Naive thymus-derived CD4-positive, alpha-beta T cell (primary cell): ENCODE data around the gene SUPT4H1. TPM values are rescaled to one million over a fixed set of nuclear protein-coding genes. Genes with fewer than 3 reads are reported as not detected.

ENCODE experiments used
- ATAC-seq: fragments of 150-1000 bp; cut with Tn5 transposase; 2 replicates; pipeline ENCODE4 v1.10.0; 2021; ENCODE audit warnings: mild to moderate bottlenecking, moderate library complexity
- CTCF ChIA-PET: fragments of 350-600 bp; sonication (Branson Sonifier 250); formaldehyde crosslinking; loops from one replicate; lab custom pipeline; 2021; ENCODE audit warnings: antibody characterized with exemption; lab: Charles Lee
- POLR2A ChIA-PET: fragments of 350-600 bp; sonication (Branson Sonifier 250); formaldehyde crosslinking; loops from one replicate; lab custom pipeline; 2021; ENCODE audit warnings: antibody characterized with exemption, inconsistent platforms; lab: Charles Lee
- DNase-seq, 9 donors: peaks; one replicate each; pipeline versions ENCODE4 v3.0.0 to v3.0.0-alpha.2; 2020 to 2022; ENCODE audit warnings: mixed read lengths in 1 of 9
- H3K27ac ChIP-seq: one replicate; pipeline ENCODE4 v1.7.0; 2013; ENCODE audit warnings: mild to moderate bottlenecking, low read depth, low read length, moderate library complexity
- H3K27me3 ChIP-seq, 2 donors: one replicate each; pipeline ENCODE4 v1.7.0; 2013; ENCODE audit warnings: low read length in 2 of 2, mild to moderate bottlenecking in 2 of 2, moderate library complexity in 2 of 2; ENCODE audit not compliant: control insufficient read depth in 2 of 2, insufficient read depth in 2 of 2
- H3K36me3 ChIP-seq, 3 experiments: 1 replicate in 2 of 3; 2 replicates in 1 of 3; pipeline ENCODE4 v1.7.0; 2013; ENCODE audit warnings: low read length in 3 of 3, mild to moderate bottlenecking in 3 of 3, moderate library complexity in 1 of 3; ENCODE audit not compliant: insufficient read depth in 3 of 3, control insufficient read depth in 2 of 3
- H3K4me1 ChIP-seq, 2 donors: one replicate each; pipeline ENCODE4 v1.7.0; 2013; ENCODE audit warnings: low read length in 2 of 2, mild to moderate bottlenecking in 2 of 2, moderate library complexity in 1 of 2; ENCODE audit not compliant: control insufficient read depth in 2 of 2, insufficient read depth in 2 of 2
- H3K4me3 ChIP-seq: 2 replicates; pipeline ENCODE4 v1.7.0; 2013; ENCODE audit warnings: mild to moderate bottlenecking, low read length
- H3K9me3 ChIP-seq, 3 experiments: 1 replicate in 2 of 3; 2 replicates in 1 of 3; pipeline ENCODE4 v1.7.0; 2013; ENCODE audit warnings: low read length in 3 of 3; ENCODE audit not compliant: control insufficient read depth in 2 of 3
- H3K27ac Mint-ChIP-seq, 9 donors: one replicate each; pipeline ENCODE4 v1.8.0; 2020 to 2022; ENCODE audit warnings: mixed read lengths in 9 of 9, mild to moderate bottlenecking in 8 of 9, moderate library complexity in 5 of 9, inconsistent platforms in 2 of 9
- H3K27me3 Mint-ChIP-seq, 5 donors: one replicate each; pipeline ENCODE4 v1.8.0; 2021 to 2022; ENCODE audit warnings: mixed read lengths in 5 of 5, mild to moderate bottlenecking in 1 of 5
- H3K36me3 Mint-ChIP-seq, 5 donors: one replicate each; pipeline ENCODE4 v1.8.0; 2020 to 2022; ENCODE audit warnings: mixed read lengths in 5 of 5, mild to moderate bottlenecking in 3 of 5, inconsistent platforms in 1 of 5
- H3K4me1 Mint-ChIP-seq, 7 donors: one replicate each; pipeline ENCODE4 v1.8.0; 2020 to 2022; ENCODE audit warnings: mixed read lengths in 7 of 7, mild to moderate bottlenecking in 3 of 7, inconsistent platforms in 1 of 7
- H3K4me3 Mint-ChIP-seq, 10 donors: one replicate each; pipeline ENCODE4 v1.8.0; 2020 to 2022; ENCODE audit warnings: mild to moderate bottlenecking in 10 of 10, mixed read lengths in 10 of 10, moderate library complexity in 6 of 10, inconsistent platforms in 2 of 10
- H3K9me3 Mint-ChIP-seq, 11 donors: one replicate each; pipeline ENCODE4 v1.8.0; 2020 to 2022; ENCODE audit warnings: mixed read lengths in 11 of 11, mild to moderate bottlenecking in 4 of 11, inconsistent platforms in 1 of 11, moderate library complexity in 1 of 11
- intact Hi-C, 2 donors: fragments of 100-400 bp; cut with micrococcal nuclease; formaldehyde crosslinking; loops; one replicate each; pipeline ENCODE4 v1.15.1; 2023
- polyA plus RNA-seq, 2 donors: library from polyadenylated mRNA; unstranded; fragments of 300-500 nt; fragmentation: Illumina TruSeq; gene quantifications; one replicate each; pipeline ENCODE4 v1.2.3, GENCODE V29; 2021
- total RNA-seq, 6 experiments: library from RNA in 5 of 6; stranded (reverse) in 5 of 6; gene quantifications; 1 replicate in 5 of 6; 2 replicates in 1 of 6; pipeline ENCODE4 v1.2.3 and lab custom pipeline; 2021 to 2026

SUPT4H1 gene
- total and polyA plus RNA-seq, 7 experiments from 2014 or later, result 36.0 to 91.7 (median 66.8) TPM

DNA sequence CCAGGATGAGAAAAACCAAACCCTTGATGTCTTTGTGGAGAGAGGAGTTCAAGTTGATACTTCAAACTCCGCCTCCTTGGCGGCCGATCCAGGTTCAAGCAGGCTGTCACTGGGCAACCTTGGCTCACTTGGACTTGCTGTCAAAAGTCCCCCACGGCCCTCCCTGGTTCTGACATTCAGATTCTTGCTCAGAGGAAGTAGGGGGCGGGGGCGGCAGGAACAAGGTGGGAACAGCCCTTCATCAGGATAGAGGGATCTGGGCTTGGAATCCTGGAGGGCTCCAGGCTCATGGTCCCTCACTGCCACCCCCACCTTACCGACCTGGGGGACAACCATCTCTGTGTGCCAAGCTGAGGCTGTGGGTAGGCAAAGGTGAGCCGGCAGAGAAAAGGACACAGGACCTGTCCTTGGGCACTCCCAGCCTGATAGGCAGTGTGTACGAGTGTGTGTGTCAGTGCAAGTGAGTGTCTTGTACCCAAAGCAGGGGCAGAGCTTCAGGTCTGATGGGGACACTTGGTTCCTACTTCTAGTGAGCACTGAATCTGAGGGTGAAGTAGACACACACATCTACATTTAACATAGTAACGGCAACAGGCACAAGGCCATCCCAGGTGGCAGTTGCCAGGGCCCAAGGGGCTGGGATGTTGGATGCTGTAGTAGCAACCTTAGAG is 16.8 kb downstream of the SUPT4H1 start:
- Histone ChIP-seq H3K36me3 (peaks cover 11 to 25% (median 17%) of the 10 kb centered on the region in 3 experiments), H3K27ac (peak overlapping the region; percentile 98), H3K4me3 (peak overlapping the region; percentile 98), H3K4me1 (peaks cover 34 to 51% of the 10 kb centered on the region in 2 donors), H3K27me3 (no peaks in the 10 kb centered on the region), H3K9me3 (no peaks in the 10 kb centered on the region)
- H3K36me3 Mint-ChIP-seq, result peaks cover 13 to 56% (median 17%) of the 10 kb centered on the region in 5 donors
- H3K27me3 Mint-ChIP-seq, result peaks cover 0 to 14% (median 0%) of the 10 kb centered on the region in 5 donors
- peaks cover 0 to 7% (median 0%) of the 10 kb centered on the region in 11 donors for H3K9me3 Mint-ChIP-seq
- peak overlapping the region; percentile 86 to 100 (median 97) for H3K4me3 Mint-ChIP-seq
- ATAC-seq, result no peak
- H3K27ac Mint-ChIP-seq, result peak overlapping the region; percentile 89 to 100 (median 95)
- peak in 1 of 9 donors; percentile 27 for DNase-seq
- intact Hi-C loops, result loop anchor here (5.0 to 10.0 kb wide), 9 partner anchors 77 to 1738 kb away; partner anchors contain the start of genes CLTC (in 2 of the 2), DYNLL2 (in 1 of the 2), PRR11 (in 1 of the 2) and SKA2 (in 1 of the 2)
- peaks cover 33 to 65% (median 46%) of the 10 kb centered on the region in 7 donors for H3K4me1 Mint-ChIP-seq
- POLR2A ChIA-PET, result interaction anchor here (0.5 to 19.0 kb wide), 7 partner anchors 8 to 1740 kb away, joined by 3 to 792 read pairs (median 8); partner anchors contain the start of genes RNF43, SUPT4H1 and TSPOAP1
- CTCF ChIA-PET, result interaction anchor here (0.6 to 6.9 kb wide), 6 partner anchors 8 to 770 kb away, joined by 3 to 35 read pairs (median 16); partner anchors contain the start of genes RNF43, SUPT4H1 and TSPOAP1

DNA sequence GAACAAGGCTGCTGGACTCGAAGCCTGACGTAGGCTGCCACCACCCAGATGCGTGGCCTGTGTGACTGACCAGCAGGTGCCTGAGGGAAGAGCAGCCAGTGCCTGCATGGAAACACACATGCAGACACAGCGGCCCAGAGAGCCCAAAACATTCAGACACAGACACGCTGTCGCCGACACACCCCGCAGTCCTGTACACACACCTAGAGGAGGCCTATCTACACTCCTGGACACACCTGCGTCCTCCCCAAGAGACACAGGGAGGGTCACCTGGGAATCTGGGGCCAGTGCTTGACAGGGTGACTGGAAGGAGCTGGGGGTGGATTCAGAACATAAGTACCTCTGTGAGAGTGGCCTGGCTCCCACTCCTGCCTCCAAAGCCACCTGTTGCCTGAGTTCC is 17.3 kb downstream of the SUPT4H1 start:
- peak overlapping the region; percentile 89 to 100 (median 95) for H3K27ac Mint-ChIP-seq
- peaks cover 28 to 46% of the 10 kb centered on the region in 2 donors for H3K4me1 ChIP-seq
- intact Hi-C loops, result loop anchor here (5.0 to 10.0 kb wide), 10 partner anchors 78 to 1737 kb away; partner anchors contain the start of genes CLTC (in 2 of the 2), DYNLL2 (in 1 of the 2), PRR11 (in 1 of the 2) and SKA2 (in 1 of the 2)
- DNase-seq (no peak), ATAC-seq (no peak)
- peaks cover 27 to 63% (median 46%) of the 10 kb centered on the region in 7 donors for H3K4me1 Mint-ChIP-seq
- peak overlapping the region; percentile 86 to 100 (median 97) for H3K4me3 Mint-ChIP-seq
- peaks cover 0 to 7% (median 0%) of the 10 kb centered on the region in 11 donors for H3K9me3 Mint-ChIP-seq
- peaks cover 12 to 25% (median 17%) of the 10 kb centered on the region in 3 experiments for H3K36me3 ChIP-seq
- peak overlapping the region; percentile 98 for H3K27ac ChIP-seq
- ChIA-PET CTCF (interaction anchor here (0.6 to 4.8 kb wide), 5 partner anchors 9 to 770 kb away, joined by 3 to 59 read pairs (median 23); partner anchors contain the start of gene RNF43), POLR2A (interaction anchor here (0.5 to 19.0 kb wide), 9 partner anchors 9 to 1740 kb away, joined by 3 to 792 read pairs (median 5); partner anchors contain the start of genes RNF43, SUPT4H1 and TSPOAP1)
- H3K27me3 Mint-ChIP-seq, result peaks cover 0 to 14% (median 0%) of the 10 kb centered on the region in 5 donors
- H3K27me3 ChIP-seq, result no peaks in the 10 kb centered on the region
- H3K4me3 ChIP-seq, result peak overlapping the region; percentile 98
- peaks cover 13 to 55% (median 16%) of the 10 kb centered on the region in 5 donors for H3K36me3 Mint-ChIP-seq
- no peaks in the 10 kb centered on the region for H3K9me3 ChIP-seq

DNA sequence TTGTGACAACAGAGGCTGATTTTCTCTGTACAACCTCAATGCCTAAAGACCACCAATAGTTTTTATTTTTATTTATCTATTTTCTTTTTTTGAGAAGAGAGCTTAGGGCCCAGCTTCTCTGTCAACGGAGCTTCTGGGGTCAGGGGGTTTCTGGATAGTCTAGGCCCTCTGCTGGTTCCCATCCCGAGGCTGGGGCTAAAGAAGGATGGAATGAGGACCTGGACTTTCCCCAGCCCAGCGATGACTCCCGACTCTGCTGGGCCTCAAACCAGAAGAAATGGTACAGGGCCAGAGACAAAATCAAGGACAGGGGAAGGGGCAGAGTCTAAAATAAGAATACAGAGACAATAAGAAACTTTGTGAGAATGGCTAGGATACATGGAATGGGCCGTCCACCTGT is 17.7 kb downstream of the SUPT4H1 start:
- intact Hi-C loops, result loop anchor here (5.0 to 10.0 kb wide), 4 partner anchors 771 to 1508 kb away; partner anchors contain the start of genes CLTC (in 2 of the 2), PRR11 (in 1 of the 2), SKA2 (in 1 of the 2) and TRIM37 (in 1 of the 2)
- Histone ChIP-seq H3K36me3 (peaks cover 12 to 25% (median 17%) of the 10 kb centered on the region in 3 experiments), H3K27me3 (no peaks in the 10 kb centered on the region), H3K27ac (peak overlapping the region; percentile 98), H3K4me3 (peak overlapping the region; percentile 98), H3K4me1 (peaks cover 25 to 42% of the 10 kb centered on the region in 2 donors), H3K9me3 (no peaks in the 10 kb centered on the region)
- Mint-ChIP-seq H3K4me1 (peaks cover 27 to 63% (median 45%) of the 10 kb centered on the region in 7 donors), H3K36me3 (peaks cover 13 to 54% (median 16%) of the 10 kb centered on the region in 5 donors), H3K9me3 (peaks cover 0 to 7% (median 0%) of the 10 kb centered on the region in 11 donors), H3K27ac (peak overlapping the region; percentile 89 to 100 (median 95)), H3K27me3 (peaks cover 0 to 14% (median 0%) of the 10 kb centered on the region in 5 donors), H3K4me3 (peak overlapping the region; percentile 86 to 100 (median 97))
- DNase-seq (no peak), ATAC-seq (no peak)
- ChIA-PET POLR2A (interaction anchor here (0.6 to 19.0 kb wide), 8 partner anchors 9 to 1740 kb away, joined by 3 to 792 read pairs (median 4); partner anchors contain the start of genes SUPT4H1 and TSPOAP1), CTCF (interaction anchor here (0.6 to 4.8 kb wide), 4 partner anchors 9 to 771 kb away, joined by 3 to 59 read pairs (median 4); partner anchors contain the start of gene RNF43)

DNA sequence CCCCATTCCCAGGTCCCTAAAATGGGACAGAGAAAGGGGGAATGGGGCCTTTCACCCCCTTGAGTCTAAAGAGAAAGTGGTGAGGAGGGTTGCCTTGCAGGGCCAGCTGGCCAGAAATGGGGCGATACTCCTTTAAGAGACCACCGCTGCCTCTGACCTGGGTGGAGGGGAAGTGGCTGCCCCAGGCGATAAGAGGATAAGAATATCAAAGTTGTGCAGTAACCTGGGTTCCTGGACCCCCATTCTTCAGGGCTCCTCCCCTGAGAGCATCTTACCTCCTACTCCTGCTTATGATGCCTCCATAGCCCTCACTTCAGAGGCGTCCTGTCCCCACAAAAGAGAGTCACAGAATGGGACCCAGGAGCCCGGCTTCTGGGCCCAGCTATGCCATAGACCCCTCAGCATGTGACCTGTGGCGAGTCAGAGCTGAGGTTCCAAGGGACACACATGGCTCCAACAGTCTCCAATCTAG is 18.2 kb downstream of the SUPT4H1 start:
- Mint-ChIP-seq H3K27ac (peak overlapping the region; percentile 89 to 100 (median 95)), H3K4me1 (peaks cover 31 to 65% (median 46%) of the 10 kb centered on the region in 7 donors), H3K36me3 (peaks cover 13 to 52% (median 16%) of the 10 kb centered on the region in 5 donors), H3K27me3 (peaks cover 0 to 14% (median 0%) of the 10 kb centered on the region in 5 donors), H3K4me3 (peak overlapping the region; percentile 86 to 100 (median 97)), H3K9me3 (peaks cover 0 to 6% (median 0%) of the 10 kb centered on the region in 11 donors)
- Histone ChIP-seq H3K4me3 (peak overlapping the region; percentile 98), H3K27ac (peak overlapping the region; percentile 98), H3K27me3 (no peaks in the 10 kb centered on the region), H3K4me1 (peaks cover 25 to 37% of the 10 kb centered on the region in 2 donors), H3K9me3 (no peaks in the 10 kb centered on the region), H3K36me3 (peaks cover 12 to 25% (median 17%) of the 10 kb centered on the region in 3 experiments)
- intact Hi-C loops, result loop anchor here (5.0 to 10.0 kb wide), 4 partner anchors 771 to 1509 kb away; partner anchors contain the start of genes CLTC (in 2 of the 2), PRR11 (in 1 of the 2), SKA2 (in 1 of the 2) and TRIM37 (in 1 of the 2)
- no peak for ATAC-seq
- no peak for DNase-seq
- ChIA-PET POLR2A (interaction anchor here (0.7 to 19.0 kb wide), 7 partner anchors 10 to 1739 kb away, joined by 3 to 792 read pairs (median 5); partner anchors contain the start of genes SUPT4H1 and TSPOAP1), CTCF (interaction anchor here (1.0 to 4.8 kb wide), 3 partner anchors 10 to 84 kb away, joined by 3 to 59 read pairs (median 6); partner anchors contain the start of gene RNF43)

DNA sequence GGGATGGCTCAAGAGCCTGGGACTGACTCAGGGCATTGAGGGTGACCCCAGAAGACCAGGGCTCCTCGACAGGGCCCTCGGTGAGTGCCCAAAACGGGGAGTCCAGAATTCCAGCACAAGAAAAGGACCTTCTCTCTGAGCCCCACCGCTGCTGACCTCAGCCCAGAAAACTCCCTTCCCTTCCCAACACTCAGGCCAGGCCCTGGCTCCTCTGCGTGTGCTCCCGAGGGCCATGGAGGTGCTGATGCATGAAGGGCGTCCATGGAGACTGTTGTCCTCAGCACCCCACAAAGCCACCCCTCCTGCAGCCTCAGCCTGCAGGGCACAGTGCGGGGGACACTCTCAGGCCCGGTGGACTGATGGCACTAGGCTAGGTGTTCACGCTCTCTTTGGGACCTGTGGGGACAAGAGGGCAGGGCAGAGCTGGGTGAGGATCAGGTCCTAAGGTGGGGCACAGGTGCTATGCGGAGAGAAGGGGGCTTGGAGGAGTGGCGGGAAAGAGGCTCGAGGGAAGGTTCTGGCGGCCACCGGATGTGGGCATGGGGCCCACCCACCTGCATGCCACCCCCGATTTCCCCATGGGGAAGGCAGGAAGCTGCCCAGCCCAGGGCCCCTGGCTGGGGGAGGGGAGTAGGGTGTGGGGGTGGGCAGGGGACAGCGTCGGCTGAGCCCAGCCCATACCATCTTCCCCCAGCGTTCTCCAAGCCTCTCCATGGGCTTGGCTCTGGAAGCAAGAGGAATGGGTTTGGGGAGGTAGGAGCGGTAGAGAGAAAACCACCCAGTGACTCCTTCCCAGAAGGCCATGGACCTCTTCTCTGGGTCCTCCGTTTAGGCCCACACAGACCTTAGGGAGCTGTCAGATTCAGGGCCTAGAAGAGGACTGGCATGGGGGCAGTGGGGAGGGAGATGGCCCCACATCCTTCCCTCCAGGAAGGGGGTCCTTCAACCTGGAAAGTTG is 18.9 kb downstream of the SUPT4H1 start:
- ATAC-seq, result no peak
- Mint-ChIP-seq H3K27me3 (peaks cover 0 to 17% (median 0%) of the 10 kb centered on the region in 5 donors), H3K4me1 (peaks cover 37 to 65% (median 47%) of the 10 kb centered on the region in 7 donors), H3K36me3 (peaks cover 13 to 50% (median 15%) of the 10 kb centered on the region in 5 donors), H3K4me3 (peak overlapping the region; percentile 86 to 100 (median 97)), H3K27ac (peak overlapping the region; percentile 89 to 100 (median 95)), H3K9me3 (peaks cover 0 to 6% (median 0%) of the 10 kb centered on the region in 11 donors)
- H3K4me1 ChIP-seq, result peaks cover 25 to 30% of the 10 kb centered on the region in 2 donors
- peak overlapping the region; percentile 98 for H3K4me3 ChIP-seq
- CTCF ChIA-PET, result interaction anchor here (0.5 to 4.8 kb wide), 7 partner anchors 7 to 84 kb away, joined by 3 to 59 read pairs (median 6); partner anchors contain the start of gene RNF43
- POLR2A ChIA-PET, result interaction anchor here (0.7 to 19.0 kb wide), 9 partner anchors 10 to 299 kb away, joined by 3 to 792 read pairs (median 5); partner anchors contain the start of genes RNF43, SUPT4H1 and TSPOAP1
- intact Hi-C loops, result loop anchor here (5.0 to 10.0 kb wide), 4 partner anchors 772 to 1509 kb away; partner anchors contain the start of genes CLTC (in 2 of the 2), PRR11 (in 1 of the 2), SKA2 (in 1 of the 2) and TRIM37 (in 1 of the 2)
- peak in 5 of 9 donors; percentile 14 to 79 (median 24) for DNase-seq
- no peaks in the 10 kb centered on the region for H3K9me3 ChIP-seq
- no peaks in the 10 kb centered on the region for H3K27me3 ChIP-seq
- H3K27ac ChIP-seq, result peak overlapping the region; percentile 98
- peaks cover 12 to 25% (median 17%) of the 10 kb centered on the region in 3 experiments for H3K36me3 ChIP-seq
